GM19324 (cell line): ENCODE data around the gene RIMS3.

Source experiments
- ATAC-seq: cut with Tn5 transposase; IDR thresholded peaks from one replicate; pipeline ENCODE4 v1.9.1; 2021; ENCODE audit warnings: mild to moderate bottlenecking, moderate library complexity; ENCODE audit not compliant: unreplicated experiment, low FRiP score

Gene RIMS3

DNA sequence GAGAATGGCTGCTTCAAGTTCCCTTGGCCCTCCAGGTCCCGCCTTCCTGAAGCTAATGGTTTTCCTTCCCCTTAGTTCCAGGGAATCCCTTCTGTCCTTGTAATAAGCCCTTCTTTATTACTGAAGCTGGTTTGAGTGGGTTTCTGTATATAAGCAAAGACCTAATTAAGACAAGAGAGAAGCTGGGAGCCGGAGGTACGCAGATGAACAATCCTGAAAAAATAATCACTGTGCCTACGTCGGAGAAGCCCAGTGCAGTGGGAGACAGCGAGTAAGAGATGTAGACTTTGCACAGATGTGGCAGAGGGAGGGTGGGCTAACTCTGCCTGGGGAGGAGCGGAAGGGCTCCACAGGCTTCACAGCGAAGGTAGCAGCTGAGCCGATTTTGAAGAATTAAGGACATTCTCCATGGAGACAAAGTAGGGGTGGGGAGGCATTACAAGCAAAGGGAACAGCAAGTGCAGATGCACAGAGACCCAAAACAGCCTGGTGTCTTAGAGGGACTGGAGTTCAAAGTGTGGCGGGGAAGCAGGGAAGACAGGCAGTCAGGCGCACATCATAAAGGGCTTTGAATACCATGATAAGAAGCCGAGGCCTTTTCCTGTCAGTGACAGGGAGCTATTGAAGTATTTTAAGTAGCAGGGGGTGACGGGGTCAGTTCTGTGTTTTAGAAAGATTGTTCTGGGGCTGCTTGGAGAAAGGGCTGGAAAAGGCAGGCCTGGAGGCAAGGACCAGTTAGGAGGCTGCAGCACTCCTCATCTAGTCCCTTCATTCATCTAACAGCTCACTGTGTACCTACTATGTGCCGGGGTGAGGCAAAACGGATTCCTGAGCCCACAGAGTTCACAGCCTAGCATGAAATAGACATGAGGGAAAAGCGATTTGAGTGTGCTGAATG lies 6.5 kb downstream of the RIMS3 start:
- ATAC-seq = no peak

DNA sequence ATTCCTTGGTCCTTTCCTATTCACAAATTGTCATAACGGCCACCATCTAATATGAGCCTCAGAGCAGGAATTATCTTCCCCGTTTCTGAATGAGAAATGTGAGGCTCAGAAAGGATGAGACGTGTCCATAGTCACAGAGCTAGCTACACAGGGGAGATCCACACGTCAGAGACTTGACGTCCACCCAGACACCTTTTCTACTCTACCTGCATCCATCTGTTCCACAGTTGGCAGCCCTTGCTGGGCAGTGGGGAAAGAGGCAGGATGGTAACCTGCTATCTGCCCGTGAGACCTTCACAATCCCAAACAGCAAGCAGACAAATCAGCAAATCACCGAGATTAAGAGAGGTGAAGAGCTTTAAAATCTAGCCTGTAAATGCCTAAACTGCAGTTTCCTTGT lies 8.4 kb downstream of the RIMS3 start:
- ATAC-seq = no peak

DNA sequence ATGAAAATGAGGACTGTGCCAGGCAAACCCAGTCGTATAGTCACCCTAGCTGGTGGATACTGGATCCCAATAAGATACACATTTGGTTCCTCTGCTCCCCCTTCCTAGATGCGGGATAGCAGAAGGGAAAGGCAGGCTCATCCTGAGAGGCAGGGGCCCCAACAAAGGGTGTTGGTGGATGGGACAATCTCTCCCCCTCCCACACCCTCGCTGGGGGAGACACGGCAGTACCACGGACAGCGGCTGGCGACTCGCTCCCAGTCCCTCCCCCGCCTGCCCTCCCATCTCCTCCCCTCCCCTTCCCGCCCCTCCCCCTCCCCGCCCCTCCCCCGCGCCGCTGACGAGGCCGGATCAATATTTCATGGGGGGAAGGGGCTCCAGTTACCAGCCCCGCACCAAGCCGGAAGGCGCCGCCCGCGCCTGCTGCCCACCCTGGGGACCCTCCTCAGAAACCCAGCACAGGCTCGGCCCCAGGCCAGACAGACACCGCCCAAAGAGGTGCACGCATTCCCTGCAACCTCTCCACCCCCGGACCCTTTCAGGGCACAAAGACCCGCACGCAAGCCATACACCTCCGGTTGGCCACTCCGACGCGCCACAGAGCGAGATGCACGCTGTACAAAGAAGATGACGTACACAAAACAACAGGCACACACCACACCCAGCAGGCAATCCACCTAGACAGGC lies 11.5 kb downstream of the RIMS3 start:
- no peak for ATAC-seq

DNA sequence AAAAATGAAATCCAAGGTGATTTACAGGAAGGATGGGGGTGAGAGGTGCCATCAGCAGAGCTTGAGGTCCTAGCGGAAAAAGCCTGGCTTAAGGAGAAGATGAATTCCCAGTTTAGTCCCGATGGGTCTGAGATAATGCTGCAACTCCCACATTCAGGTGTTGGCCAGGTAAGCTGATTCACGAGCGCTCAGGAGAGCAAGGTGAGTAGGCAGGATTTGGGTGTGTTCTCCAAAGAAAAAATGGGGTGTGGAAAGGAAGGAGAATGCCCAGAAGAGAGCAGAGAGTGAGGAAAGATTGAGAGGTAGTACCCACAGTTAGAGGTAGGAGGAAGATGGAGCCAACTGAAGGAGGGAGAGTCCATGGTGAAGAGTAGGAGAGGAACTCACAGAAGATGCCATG lies 12.5 kb downstream of the RIMS3 start:
- no peak for ATAC-seq

DNA sequence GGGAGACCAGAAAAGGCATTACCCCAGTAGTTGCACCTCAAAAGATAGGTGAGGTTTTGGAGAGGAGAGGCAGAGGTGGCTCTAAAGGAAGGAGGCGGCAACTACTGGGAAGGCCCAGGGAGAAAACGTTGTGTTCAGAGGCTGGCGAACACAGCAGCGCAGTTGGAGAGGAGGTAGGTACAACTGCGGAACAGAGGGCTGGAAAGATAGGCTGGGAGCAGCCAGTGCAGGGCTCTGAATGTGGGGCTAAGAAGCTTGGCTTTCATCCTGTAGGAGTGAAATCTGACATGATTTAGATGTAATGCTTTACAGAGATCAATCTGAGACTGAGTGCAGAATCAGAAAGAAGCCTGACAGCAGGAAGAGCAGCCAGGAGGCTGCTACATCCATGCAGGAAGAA lies 13.0 kb downstream of the RIMS3 start:
- no peak for ATAC-seq

DNA sequence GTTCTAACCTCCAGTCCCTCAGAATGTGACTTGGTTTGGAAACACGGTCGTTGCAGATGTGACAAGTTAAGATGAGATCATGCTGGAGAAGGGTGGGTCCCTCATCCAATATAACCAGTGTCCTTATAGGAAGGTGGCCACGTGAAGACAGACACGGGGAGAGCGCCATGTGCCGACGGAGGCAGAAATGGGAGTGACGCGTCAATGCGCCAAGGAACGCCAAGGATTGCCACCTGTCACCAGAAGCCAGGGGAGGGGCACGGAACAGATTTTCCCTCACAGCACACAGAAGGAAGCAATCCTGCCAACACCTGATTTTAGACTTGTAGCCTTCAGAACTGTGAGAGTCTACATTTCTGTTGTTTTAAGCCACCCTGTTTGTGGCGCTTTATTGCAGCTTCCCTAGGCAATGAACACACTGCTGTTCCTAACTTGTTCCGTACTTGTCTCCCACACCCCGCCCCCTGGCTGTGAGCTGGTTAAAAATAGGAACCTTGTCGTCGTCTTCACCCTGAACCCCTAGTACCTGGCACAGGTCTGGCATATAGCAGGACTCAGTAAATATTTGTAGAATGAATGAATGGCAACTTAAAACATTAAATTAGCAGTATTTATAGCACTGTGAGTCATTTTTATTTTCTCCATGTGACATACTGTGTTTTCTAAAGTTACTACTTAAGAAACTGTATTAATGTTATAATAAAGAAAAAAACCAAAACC lies 14.2 kb downstream of the RIMS3 start:
- ATAC-seq = no peak

DNA sequence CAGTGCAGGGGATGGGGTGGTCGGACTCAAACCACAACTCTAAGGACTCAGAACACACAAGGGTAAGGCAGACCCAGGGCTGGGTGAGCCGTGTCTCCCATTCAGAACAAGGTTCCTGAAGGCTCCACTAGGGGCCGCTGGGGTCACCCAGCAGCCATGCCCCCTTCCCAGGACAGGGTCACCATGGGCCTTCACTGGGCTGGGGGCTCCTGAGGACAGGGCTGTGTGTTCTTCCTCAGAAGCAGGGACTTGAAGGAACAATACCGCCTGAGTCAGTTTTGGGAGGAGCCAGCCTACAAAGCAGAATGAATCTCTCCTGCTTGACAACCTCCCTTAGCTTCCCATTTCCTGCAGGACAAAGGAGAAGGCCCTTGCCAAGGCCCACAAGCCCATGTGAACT lies 15.4 kb downstream of the RIMS3 start:
- no peak for ATAC-seq

DNA sequence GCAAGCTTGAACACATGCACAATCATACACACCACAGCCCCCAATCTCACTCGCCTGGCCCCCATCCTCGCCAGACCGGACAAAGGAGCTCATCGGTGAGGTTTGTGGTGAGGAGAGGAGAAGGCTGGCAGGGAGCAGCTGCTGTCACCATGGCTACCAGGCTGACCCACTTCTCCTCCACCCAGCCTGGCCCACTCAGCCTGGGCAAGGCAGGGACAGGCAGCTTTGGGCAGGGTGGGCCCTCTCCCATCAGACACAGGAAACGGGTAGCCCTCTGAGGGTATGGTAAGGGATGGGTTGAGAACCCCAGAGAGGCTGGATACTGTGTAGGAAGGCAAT lies 15.9 kb downstream of the RIMS3 start:
- ATAC-seq = no peak

DNA sequence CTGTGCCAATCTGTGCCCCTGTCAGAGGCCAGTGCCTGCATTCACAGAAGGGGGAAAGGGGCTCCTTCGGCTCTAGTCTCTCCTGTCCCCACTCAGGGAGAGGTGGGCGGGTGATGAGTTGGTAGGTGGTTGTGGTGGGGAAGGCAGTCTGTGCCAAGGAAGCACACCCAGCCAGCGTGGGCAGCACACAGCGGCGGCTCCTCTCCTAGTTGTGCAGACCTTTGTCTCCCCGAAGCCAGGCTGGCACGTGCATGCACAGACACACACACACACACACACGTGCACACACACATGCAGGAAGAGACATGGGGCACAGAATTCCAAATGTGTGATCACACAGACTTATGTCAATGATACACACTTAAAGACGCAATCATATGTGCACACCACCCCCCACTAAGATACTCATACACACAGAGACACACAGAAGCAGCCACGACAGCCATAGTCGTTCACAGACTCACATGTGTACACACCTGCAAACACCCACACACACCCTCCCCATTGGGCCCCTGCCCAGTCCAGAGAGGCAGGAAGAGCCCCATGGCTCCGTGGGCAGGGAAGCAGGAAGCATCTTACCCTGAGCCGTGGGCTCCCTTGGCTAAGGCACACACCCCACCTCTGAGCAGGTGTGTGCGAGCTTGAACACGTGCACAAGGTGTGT lies 16.4 kb downstream of the RIMS3 start:
- ATAC-seq = no peak

DNA sequence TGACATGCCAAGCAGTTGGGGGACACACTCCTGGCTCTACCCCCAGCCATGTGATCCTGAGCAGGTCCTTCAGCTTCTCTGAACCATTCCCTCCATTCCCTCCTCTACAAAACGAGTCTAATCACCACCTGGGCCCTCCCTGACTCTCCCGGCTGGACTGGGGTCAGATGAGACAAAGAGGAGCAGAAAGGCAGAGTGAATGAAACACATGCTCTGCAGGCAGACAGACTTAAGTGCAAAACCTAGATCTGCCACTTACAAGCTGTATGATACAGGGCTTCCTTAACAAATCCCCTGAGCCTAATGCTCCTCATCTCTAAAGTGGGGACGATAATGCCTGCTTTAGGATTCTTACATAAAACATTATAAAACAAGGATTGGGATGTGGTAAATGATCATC lies 17.3 kb downstream of the RIMS3 start:
- ATAC-seq = no peak

DNA sequence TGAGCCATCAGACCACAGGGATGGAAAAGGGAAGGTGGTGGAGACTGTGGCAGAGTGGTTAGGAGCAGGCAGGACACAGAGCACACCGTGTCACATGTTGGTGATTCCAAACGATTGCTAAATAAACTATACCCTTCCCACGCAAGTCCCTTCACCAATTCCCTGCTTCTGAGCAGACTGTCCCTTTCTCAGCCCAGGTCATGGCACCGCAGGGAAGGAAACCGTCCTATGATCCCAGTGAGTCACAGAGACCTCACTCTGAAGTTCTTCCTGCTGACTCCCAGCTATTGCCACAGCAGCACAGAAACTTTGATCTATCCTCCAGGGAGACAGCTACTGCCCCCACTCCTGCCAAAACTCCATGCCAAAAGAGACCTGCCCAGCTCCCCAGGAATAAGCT lies 19.2 kb downstream of the RIMS3 start:
- no peak for ATAC-seq

DNA sequence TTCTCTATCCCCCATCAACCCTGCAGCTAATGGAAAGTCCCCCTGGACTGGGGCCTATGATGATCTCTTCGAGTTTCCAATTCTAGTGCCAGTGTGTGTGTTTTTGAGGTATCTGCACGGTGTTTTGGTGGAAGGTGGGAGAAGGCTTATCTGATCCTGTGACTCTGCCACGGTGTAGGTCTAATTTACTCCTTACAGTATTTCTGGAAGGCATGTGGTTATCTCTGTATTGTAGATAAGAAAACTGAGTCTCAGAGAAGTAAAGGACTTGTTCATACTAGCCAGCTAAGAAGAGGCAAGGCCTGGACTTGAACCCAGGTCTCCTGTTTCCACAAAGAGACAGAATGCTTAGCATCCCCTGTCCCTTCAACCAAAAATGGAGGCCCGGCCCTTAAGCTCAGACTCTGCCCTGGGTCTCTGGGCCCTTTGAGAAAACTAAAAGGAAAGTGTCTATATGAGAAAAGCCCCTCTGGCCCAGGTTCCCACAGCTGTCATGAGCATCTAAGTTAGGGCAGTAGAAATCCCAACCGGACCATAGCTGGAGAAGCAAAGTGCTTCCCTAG lies 20.3 kb downstream of the RIMS3 start:
- no peak for ATAC-seq

DNA sequence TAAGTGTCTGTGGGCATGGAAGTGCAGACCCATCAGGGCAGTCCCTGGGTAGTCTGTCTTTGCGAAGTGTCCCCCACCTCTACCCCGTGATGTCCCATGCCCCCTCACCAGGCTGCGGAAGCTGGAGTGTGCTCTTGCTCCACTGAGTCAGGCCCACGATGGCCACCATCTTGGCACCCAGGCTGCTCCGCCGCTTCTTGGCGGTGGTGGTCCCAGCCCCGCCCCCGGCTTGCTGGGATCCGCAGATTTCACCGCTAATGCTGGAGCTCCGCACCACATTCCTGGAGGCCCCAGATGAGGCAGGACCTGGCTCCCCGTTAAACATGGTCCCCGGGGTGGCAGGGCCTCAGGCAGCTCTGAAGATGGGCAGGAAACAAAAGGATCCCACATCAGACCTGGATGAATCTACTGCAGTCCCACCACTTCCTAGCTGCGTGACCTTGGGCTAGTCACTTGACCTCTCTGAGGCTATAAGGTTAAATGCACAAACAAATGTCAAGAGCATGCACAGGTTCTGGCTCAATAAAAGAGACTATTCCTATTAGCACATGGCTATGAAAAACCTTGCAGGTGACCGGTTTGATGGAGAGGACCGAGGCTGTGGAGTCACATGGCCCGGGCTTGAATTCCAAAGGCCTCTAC lies 23.8 kb downstream of the RIMS3 start:
- ATAC-seq = no peak

DNA sequence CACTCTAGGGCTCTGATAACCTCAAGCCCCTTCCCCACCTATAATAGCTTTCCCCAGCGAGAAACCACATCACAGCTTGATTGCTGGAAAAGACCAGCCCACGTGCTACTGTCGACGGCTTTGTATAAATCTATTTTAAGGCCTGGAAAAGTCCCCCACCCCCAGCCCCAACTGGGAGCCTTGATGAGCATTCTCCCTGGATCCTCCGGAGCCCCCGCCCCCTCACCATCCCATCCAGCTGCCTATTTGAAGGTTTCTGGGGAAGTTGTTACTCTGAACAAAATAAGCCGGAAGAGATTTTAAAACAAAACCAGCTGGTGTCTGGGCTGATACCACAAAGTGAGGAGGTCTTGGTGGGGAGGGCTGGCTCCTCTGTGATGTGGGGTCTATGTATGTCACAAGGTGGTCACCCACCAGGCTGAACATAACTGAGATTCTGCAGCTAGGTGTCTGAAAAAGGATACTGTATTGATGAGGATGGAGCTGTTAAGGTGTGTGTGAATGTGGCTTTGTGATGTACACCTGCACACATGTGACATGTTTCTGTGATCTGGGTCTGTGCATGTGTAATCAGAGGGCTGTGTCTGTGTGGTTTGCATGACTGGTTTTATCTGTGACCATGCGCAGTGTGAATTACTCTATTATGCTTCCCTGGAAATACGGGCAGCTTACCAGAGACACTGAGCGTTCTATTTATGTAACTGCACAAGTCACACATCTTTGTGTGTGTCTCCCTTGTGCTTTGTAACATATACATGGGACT lies 25.0 kb downstream of the RIMS3 start:
- ATAC-seq = no peak

DNA sequence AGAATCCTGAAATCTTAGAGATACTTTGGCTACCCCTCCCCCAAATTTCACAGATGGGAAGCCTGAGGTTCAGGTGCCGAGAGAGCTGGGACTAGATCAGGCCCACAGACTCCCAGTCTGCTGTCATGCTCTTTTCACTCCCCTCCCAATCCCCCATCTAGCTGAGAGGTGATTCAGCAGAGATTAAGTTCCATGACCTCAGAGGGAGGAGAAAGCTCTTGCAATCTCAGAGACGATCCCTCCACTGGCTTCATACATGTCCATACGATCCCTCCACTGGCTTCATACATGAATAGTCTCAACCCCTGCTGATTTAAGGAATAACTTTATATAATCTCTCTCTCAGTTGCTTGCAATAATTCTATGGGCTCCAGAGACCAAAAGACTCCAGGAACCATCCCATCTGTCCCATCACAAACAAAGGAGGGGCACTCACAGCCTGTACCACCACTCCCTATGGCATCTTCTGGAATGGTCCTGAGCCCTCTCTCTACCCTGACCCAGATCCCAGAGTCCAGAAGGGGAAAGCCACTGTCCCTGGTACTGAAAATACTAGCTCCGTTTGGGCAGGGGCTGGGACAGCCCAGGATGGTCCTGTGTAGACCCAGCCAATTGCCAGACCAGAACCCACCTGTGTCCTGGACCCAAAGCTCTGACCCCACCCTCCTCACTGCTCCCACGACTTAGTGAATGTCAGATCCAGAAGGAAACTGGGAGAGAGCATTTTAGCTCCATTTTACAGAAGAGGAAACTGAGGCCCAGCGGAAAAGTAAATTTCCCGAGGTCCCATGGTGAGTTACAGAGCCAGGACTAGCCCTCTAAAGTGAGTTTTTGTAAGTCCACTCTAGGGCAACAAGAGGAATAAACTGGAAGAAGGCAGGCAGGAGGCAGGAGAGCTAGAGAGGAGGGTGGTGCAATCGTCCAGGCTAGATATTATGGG lies 27.1 kb downstream of the RIMS3 start:
- ATAC-seq = no peak

DNA sequence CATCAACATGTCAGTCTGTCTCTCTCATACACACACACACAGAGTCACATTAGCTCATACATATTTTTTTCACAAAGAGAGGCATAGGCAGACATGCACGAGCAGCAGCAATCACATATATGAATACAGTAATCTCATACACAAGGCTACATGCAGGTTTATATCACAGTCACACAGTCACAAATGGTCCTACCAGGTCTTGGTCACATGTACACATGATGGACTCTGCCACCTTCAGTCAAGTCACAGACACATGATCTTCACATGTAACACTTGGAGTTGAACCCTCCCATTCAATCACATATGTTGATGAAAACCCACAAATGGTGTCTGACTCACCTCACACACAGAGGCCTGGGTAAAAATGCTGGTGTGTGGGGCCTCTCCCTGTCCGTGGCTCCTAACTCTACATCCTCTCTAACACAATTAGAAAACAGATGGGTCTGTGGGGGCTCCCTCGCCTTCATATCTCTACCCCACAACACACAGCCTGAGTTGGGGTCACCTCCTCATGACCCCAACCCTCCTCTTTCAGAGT lies 27.9 kb downstream of the RIMS3 start:
- no peak for ATAC-seq

DNA sequence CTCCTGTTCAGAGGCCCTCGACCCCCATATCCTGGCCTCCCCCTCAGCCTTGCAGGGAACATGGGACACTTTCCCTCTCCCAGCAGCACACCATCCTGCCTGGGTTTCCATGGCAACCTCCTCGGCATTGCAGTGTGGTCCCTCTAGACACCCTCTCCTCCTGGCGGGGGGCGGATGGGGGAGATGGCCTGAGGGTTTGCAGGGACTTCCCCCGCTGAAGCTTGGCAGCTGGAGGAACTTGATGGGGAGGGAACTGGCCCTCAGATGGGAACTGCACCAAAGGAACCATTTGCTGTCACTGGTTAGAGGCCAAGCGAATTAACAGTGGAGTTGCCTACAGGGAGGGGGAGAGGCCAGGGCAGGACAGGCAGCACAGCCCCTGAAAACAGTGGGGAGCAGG lies 28.7 kb downstream of the RIMS3 start:
- no peak for ATAC-seq
